Hypothalamus (tissue), 51 donors: ENCODE results near the gene MYH16.
"Not testable (repeated sequence)": the region's sequence is repeated elsewhere in the genome, so short reads cannot be mapped to it uniquely, and the experiment has no call there.

Experiments used
- DNase-seq, 51 donors: peaks; one replicate each; lab custom pipeline; 2025; lab: John Stamatoyannopoulos, UW

Gene MYH16

DNA sequence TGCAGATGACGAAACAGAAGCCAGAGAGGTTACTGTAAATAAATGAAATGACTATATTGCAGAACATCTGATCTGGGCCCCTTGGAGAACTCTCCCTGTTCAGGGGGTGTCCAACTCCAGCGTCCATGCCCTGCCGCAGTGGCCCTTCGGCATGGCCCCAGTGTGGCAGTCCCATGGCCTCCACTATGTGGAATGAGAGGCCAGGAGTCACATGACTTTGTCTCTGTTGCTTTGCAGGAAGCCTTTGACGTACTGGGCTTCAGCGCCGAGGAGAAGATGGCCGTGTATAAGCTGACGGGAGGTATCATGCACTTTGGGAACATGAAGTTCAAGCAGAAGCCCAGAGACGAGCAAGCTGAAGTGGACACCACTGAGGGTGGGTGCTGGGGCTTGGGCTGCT, 15.6 kb upstream of the MYH16 start:
- no peak for DNase-seq

DNA sequence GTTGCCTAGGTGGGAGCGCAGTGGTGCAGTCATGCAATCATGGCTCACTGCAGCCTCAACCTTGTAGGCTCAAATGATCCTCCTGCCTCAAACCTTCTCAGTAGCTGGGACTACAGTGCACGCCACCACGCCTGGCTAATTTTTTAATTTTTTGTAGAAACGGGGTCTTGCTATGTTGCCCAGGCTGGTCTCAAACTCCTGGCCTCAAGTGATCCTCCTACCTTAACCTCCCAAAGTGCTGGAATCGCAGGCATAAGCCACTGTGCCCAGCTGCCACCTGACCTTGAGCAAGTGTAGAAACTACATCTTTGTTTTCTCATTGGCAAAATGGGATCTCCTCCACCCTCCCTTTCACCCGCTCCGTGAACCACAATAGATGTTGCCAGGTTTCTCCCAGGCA, 15.0 kb upstream of the MYH16 start:
- DNase-seq, result no peak

DNA sequence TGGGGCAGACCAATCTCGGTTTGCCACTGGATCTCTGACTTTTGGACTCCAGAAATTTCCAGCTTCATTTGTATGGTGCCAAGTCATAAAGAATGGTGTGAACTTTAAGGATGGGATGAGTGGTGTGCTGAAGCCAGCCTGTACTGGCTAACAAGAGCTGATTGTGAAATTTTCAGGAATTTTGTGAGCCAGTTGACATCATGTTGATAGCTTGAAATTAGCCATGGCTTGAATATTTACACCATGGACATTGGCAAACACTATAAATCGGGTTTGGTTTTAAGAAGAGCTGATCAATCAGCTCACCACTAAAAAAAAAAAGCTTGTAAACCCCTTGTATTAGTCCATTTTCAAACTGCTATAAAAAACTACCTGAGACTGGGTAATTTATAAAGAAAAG, 14.1 kb upstream of the MYH16 start:
- no peak for DNase-seq

DNA sequence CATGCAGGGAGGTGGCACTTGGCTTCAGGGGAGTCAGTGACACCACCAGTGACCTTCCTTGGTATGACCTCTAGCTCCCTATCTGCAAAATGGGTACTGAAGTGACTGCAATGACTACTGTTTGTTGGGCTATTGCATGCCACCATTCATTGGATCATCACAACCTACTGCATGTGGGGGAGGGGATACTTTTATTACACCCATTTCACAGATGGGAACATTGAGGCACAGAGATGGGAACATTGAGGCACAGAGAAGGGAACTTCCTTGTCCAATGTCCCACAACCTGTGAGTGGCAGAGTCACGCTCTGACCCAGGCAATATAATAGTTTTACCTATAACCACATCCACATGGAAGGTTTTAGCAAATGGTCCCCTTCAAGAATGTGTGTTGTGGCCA, 12.2 kb upstream of the MYH16 start:
- no peak for DNase-seq

DNA sequence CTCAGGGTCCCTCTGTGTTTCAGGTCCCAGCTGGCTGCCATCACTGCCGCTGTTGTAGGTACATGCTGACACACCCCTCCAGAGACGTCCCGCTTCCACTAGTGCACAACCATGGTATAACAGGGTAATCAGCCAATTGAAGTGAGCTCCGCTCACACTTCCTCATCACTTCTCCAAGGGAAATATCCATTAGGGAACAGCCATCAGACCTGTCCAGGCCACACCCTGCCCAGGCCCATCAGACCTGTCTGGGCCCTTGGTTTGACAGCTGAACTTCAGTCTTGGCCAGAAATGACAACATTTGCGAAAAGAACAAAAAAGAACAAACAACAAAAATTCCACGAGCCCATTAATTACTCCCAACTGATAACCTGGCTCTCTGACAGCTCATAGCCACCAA, 11.0 kb upstream of the MYH16 start:
- DNase-seq, result no peak

DNA sequence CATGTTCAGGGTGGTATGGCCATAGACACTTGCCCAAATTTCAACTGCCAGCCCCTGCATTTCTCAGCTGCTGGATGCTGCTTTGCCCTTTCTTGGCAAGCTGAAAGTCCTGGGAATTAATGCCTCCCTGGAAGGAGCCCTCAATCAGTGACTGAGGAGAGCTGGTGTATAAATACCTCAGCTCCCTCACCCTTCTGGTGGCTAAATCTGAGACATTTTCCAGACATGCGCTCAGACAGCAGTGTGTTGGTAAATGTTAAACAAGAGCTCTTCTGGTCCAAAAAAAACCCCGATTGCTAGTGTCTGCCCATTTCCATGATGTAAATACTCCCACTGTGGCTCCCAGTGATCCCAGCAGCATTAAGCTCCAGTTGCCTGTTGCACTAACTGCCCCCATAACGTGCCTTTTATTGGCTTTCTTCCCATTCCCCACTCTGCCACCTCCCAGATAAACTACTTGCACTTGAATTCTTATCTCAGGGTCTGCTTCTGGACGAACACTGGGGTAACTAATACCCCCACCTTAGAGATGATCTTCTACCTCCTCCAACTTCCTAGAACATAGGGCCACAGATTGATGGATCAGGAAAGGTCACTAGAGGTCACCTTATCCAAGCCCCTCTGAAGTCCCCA, 6.7 kb upstream of the MYH16 start:
- no peak for DNase-seq

DNA sequence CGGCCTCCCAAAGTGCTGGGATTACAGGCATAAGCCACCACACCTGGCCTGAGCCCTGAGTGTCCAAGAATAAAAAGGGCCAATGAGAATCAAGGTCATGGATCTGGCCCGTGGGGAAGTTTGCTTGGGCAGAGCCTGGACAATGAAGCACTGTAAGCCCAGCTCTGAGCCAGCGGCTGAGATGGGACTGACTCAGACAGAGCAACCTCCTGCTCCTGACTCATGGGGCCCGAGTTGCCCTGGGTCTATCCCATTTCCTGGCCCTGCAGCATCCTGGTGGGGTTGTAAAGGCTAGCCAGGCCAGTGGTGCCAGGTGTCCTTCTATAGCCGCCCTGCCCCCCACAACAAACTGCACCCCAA, 5.2 kb upstream of the MYH16 start:
- peak in 23 of 51 donors; percentile 7 to 78 (median 37) for DNase-seq

- peak in 21 of 51 donors; percentile 2 to 78 (median 37) for DNase-seq
These were observed 4.6 kb upstream of the MYH16 start for GRCh38 chr7:99267841-99268576.

DNA sequence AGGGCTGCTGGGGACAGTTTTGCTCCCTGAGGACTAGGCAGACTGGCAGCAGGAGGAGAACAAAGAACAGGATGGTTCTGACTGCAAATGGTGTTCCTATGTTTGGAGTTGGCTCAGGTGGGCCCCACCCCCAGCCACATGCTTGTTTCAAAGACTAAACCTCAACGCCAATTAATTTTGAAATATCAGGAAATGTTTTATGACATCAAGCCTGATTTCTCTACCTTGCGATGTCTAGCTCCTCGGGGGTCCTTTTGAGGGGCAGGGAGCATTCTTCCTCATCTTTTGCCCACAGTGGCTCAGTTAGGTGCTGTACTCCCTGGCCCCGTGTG, 4.1 kb upstream of the MYH16 start:
- DNase-seq, result no peak

DNA sequence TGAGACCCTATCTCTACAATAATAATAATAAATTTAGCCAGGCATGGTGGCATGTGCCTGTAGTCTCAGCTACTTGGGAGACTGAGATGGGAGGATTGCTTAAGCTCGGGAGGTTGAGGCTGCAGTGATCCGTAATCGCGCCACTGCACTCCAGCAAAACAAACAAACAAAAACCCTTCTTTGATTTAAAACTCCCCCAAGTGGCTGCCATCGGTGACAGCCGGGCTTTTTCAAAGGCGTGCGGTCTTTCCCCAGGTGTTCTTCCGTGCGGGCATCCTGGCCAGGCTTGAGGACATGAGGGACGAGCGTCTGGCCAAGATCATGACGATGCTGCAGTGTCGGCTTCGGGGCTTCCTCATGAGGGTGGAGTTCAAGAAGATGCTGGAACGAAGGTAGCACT, 1.9 kb upstream of the MYH16 start:
- no peak for DNase-seq

DNA sequence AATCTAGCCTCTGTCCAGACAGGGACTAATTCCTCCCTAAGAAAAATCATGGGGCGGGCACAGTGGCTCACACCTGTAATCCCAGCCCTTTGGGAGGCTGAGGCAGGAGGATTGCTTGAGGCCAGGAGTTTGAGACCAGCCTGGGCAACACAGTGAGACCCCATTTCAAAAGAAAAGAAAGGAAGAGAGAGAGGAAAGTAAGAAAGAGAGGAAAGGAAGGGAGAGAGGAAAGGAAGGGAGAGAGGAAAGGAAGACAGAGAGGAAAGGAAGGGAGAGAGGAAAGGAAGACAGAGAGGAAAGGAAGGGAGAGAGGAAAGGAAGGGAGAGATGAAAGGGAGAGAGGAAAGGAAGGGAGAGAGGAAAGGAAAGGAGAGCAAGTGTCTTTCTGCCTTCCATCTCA, 922 bp downstream of the MYH16 start:
- DNase-seq, result not testable (repeated sequence)

DNA sequence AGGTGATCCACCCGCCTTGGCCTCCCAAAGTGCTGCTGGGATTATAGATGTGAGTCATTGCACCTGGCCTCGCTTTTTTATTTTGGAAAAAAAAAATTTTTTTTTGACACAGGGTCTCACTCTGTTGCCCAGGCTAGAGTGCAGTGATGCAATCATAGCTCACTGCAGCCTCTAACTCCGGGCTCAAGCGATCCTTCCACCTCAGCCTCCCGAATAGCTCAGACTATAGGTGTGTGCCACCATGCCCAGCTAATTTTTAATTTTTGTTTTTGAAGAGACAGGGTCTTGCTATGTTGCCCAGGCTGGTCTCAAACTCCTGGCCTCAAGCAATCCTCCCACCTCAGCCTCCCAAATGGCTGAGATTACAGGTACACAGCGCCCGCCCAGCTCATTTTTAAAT, 2.3 kb downstream of the MYH16 start:
- not testable (repeated sequence) for DNase-seq

DNA sequence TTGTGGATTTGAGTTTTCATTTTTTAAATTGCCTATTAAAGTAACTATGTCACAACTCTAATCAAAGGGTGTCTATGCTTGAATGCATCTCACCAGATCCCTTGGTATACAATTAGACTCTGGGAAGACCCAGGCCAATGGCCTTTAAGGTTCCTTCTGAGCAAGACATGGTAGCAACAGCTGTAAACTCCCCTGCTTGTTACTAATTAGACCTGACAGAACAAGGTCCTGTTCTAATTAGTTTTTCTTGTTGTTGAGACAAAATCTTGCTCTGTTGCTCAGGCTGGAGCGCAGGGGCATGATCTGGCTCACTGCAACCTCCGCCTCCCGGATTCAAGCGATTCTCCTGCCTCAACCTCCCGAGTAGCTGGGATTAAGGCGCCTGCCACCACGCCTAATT, 2.9 kb downstream of the MYH16 start:
- DNase-seq, result no peak

DNA sequence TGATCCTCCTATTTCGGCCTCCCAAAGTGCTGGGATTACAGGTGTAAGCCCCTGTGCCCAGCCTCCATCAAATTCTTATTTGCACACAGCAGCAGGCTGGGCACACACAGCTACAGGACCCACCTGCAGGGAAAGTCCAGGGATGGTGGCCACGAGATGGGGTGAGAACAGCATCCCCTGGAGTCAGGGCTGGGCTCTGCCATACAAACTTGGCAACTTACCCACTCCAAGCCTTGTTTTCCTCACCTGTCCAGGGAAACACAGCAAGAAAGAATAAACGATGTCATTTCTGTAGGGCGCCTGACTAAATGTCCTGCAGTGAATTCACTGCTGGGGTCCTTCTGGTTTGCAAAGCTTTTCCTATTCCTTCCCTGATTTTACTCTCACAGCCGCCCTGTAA, 5.5 kb downstream of the MYH16 start:
- no peak for DNase-seq

- DNase-seq, result not testable (repeated sequence)
These were observed 11.5 kb downstream of the MYH16 start for GRCh38 chr7:99284165-99284564.

GRCh38 chr7:99287779-99288534, 15.3 kb downstream of the MYH16 start:
- no peak for DNase-seq

DNA sequence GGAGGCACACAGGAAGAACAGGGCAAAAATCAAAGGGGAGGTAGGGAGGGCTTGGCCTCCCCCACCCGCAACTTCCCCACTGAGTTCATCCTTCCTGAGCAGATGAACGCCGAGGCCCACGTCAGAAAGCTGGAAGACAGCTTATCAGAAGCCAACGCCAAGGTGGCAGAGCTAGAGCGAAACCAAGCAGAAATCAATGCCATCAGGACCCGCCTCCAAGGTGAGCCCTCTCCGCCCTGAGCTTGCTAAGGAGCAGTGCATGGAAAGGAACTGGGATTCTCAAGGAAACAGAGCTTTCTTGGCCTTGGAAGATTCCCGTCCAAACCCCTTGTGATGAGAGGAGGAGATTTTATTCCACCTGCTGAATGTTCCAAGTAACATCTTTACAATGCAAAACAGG, 16.5 kb downstream of the MYH16 start:
- no peak for DNase-seq

- not testable (repeated sequence) for DNase-seq
These were observed 17.5 kb downstream of the MYH16 start for GRCh38 chr7:99290148-99290547.

DNA sequence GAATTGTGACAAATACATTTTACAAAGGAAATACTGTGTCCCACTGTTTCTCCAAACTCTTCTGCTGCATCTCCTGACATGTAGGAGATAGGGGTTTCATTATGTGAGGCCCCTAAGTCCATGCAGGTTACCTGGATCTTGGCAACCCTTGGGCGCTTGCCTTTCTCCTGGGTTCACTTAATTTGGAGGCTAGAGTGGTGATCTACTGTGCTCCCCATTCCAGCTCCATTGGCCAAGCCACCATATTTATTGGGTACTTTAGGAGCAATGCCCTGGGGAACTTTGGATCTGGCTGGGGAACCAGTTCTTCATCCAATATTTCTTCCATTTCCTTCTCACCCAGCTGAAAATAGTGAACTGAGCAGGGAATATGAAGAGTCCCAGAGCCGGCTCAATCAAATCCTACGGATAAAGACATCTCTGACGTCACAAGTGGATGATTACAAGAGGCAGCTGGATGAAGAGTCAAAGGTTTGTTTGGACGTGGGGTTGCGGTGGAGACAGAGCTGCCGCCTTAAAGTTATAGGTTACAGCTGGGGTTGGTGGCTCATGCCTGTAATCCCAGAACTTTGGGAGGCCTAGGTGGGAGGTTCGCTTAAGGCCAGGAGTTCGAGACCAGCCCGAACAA, 18.5 kb downstream of the MYH16 start:
- no peak for DNase-seq

DNA sequence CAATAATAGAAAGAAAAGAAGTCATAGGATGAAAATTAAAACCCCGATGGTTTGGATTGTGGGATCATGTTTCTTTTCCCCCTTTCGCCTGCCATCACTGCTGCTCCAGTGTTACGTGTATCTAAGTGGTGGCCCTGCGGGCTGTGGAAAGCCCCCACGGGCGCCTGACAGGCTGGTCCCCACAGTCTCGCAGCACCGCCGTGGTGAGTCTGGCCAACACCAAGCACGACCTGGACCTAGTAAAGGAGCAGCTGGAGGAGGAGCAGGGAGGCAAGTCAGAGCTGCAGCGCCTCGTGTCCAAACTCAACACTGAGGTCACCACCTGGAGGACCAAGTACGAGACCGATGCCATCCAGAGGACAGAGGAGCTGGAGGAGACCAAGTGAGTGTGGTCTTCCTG, 19.5 kb downstream of the MYH16 start:
- no peak for DNase-seq

- no peak for DNase-seq
These were observed 20.5 kb downstream of the MYH16 start for GRCh38 chr7:99293167-99293566.

- DNase-seq, result no peak
These were observed 21.0 kb downstream of the MYH16 start for GRCh38 chr7:99293650-99294049.
